Muscle of back (tissue), 13 donors: ENCODE results near the gene GRK1. TPM values are rescaled to one million over a fixed set of nuclear protein-coding genes. Genes with fewer than 3 reads are reported as not detected.
"Not testable (repeated sequence)": the region's sequence is repeated elsewhere in the genome, so short reads cannot be mapped to it uniquely, and the experiment has no call there.

ENCODE experiments used
- DNase-seq, 3 donors: peaks; one replicate each; pipeline versions ENCODE4 v3.0.0 to v3.0.0-alpha.2; 2013
- long read RNA-seq, 9 donors: transcript quantifications; one replicate each; lab custom pipeline, GENCODE V29; 2026
- polyA plus RNA-seq, 10 donors: library from polyadenylated mRNA; unstranded; fragments of 120-200 nt; gene quantifications; one replicate each; pipeline ENCODE4 v1.2.1, GENCODE V29; 2013; ENCODE audit not compliant: insufficient read length in 10 of 10

Gene GRK1
- under 1 TPM in 9 of 10 donors, not detected in 1; 0.08 to 0.46 (median 0.25) TPM for polyA plus RNA-seq
- long read RNA-seq, donor 1 = 0 reads
- long read RNA-seq, donor 2 = 0 reads
- long read RNA-seq, donor 3 = 0 reads
- long read RNA-seq, donor 4 = 0 reads
- long read RNA-seq, donor 5, partial matches to known transcripts = 0 of 1 reads
- long read RNA-seq, donor 5, other reads (novel, unspliced or antisense) = 0 of 1 reads
- long read RNA-seq, donor 6 = 0 reads
- long read RNA-seq, donor 7 = 0 reads
- long read RNA-seq, donor 8 = 0 reads
- long read RNA-seq, donor 9 = 0 reads

- DNase-seq = no peak
These were observed at the start of gene GRK1 for GRCh38 chr13:113666951-113667701. GRK1 (plus strand) TSS chr13:113667219; CDS start chr13:113667387, 168 bp downstream.

- DNase-seq = no peak
These were observed 49.1 kb upstream of the GRK1 start for GRCh38 chr13:113617961-113618360.

- no peak for DNase-seq
These were observed 48.6 kb upstream of the GRK1 start for GRCh38 chr13:113618455-113618854.

- DNase-seq = no peak
These were observed 46.8 kb upstream of the GRK1 start for GRCh38 chr13:113620036-113620796.

GRCh38 chr13:113621046-113621445 lies 46.0 kb upstream of the GRK1 start:
- no peak for DNase-seq

- DNase-seq = not testable (repeated sequence)
These were observed 45.5 kb upstream of the GRK1 start for GRCh38 chr13:113621498-113621897.

GRCh38 chr13:113621986-113622550 lies 45.0 kb upstream of the GRK1 start:
- DNase-seq = not testable (repeated sequence)

GRCh38 chr13:113622791-113623490 lies 44.1 kb upstream of the GRK1 start:
- DNase-seq = no peak

GRCh38 chr13:113623491-113624234 lies 43.4 kb upstream of the GRK1 start:
- peak in 1 of 3 donors; percentile 23 for DNase-seq

- DNase-seq = peak in 1 of 3 donors; percentile 19
These were observed 42.8 kb upstream of the GRK1 start for GRCh38 chr13:113624235-113624587.

GRCh38 chr13:113624640-113625304 lies 42.2 kb upstream of the GRK1 start:
- DNase-seq = not testable (repeated sequence)

- peak in 2 of 3 donors; percentile 14 to 24 for DNase-seq
These were observed 40.9 kb upstream of the GRK1 start for GRCh38 chr13:113625965-113626721.

- no peak for DNase-seq
These were observed 39.9 kb upstream of the GRK1 start for GRCh38 chr13:113627136-113627535.

GRCh38 chr13:113628291-113629270 lies 38.4 kb upstream of the GRK1 start:
- DNase-seq = no peak

GRCh38 chr13:113629866-113630265 lies 37.2 kb upstream of the GRK1 start:
- DNase-seq = no peak

GRCh38 chr13:113630296-113630695 lies 36.7 kb upstream of the GRK1 start:
- DNase-seq = no peak

- no peak for DNase-seq
These were observed 36.2 kb upstream of the GRK1 start for GRCh38 chr13:113630804-113631203.
